GM19023 (cell line): ENCODE measurements around the gene TXNDC8.
"Not testable (repeated sequence)": the region's sequence is repeated elsewhere in the genome, so short reads cannot be mapped to it uniquely, and the experiment has no call there.

Experiments used
- ATAC-seq: cut with Tn5 transposase; IDR thresholded peaks from one replicate; pipeline ENCODE4 v1.9.1; 2021; ENCODE audit warnings: mild to moderate bottlenecking, moderate library complexity; ENCODE audit not compliant: unreplicated experiment

Gene TXNDC8

DNA sequence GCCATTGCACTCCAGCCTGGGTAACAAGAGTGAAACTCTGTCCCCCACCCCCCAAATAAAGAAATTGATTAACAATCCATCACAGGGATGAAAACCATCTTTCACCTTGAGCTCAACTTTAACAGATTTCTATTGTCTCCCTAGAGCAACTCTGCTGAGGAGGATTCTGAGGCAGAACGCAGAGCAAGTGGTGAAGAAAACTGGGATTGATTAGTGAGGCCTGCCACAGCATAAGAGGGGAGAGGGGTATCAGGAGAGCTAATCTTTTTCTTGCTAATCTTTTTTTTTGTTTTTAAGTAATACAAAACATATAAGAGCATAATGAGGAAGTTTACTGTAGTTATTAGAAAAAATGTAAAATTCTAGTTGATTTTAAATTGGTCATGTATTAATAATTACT is 8.9 kb downstream of the TXNDC8 start:
- no peak for ATAC-seq

- no peak for ATAC-seq
Observed at GRCh38 chr9:110327716-110328115, 9.9 kb downstream of the TXNDC8 start.

DNA sequence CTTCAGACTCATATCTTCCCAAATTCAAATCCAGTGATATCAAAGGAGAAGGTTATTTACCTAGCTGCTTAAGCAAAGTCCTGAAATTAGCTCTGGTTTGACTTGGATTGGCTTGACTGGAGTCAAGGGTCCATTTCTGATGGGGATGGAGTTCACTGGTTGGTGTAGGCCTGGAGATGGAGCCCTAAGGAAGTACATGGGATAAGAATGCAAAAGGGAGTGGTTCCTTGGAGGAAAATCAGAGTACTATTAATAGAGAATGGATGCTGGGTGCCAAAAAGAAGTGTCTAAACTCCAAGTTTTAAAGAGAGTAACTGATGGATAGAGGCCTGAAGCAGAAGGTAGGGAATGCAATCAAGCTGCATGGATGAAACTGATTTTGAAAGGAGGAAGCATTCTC is 13.8 kb downstream of the TXNDC8 start:
- ATAC-seq = no peak

- ATAC-seq = no peak
Observed at GRCh38 chr9:110320651-110321445, 16.8 kb downstream of the TXNDC8 start.

- ATAC-seq = no peak
Observed at GRCh38 chr9:110319781-110320492, 17.7 kb downstream of the TXNDC8 start.

- ATAC-seq = no peak
Observed at GRCh38 chr9:110317911-110318310, 19.8 kb downstream of the TXNDC8 start.

DNA sequence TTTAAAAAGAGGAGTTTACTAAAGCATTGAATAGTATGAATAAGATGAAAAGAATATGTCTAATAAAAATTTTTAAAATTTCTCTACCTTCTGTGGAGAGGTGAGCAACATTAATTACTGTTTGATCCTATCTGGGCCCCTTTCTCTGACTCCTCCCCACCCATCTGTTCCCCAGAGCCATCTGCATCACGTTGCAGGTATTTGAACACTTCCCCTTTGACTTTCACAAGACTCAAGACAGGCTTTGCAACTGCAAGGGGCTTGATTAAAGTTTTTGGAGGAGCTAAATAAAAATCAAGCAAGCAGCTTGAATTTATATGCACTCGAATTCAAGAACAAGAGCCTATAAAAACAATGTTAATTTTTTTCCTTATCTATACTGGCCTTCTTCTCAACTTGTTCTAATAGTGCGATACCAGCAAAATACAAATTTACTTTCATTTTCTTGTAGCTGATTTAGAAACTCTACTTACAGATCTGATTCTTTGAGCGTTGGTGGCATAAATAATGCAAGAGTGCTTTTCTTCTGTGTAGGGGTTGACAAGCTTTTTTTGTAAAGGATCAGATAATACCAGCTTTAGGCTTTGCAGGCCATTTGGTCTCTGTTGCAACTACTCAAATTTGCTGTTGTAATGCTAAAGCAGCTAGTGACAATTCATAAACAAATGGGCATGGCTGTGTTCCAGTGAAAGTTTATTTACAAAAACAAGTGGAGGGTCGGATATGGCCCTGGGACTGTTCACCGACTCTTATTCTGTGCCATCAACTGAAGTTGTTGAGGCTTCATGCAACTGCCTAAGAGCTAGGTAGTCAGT is 21.2 kb downstream of the TXNDC8 start:
- ATAC-seq = peak; percentile 92

DNA sequence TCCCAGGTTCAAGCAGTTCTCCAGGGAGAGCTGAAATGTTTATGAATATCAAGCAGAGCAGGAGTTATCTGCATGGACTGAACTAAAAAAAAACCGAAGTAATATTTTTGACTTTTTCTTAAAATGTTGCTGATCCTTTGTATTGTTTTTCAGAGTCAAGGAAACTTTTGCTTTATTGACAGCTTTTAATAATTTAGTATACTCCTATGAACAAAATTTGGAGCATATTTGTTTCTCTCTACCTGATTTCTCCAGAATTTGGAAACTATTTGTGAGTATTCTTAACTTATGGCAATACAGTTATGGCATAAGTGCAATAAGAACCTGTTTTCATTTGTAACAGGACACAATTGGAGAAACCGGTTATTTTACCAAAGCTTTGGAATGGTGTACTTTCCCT is 25.7 kb downstream of the TXNDC8 start:
- ATAC-seq = not testable (repeated sequence)

DNA sequence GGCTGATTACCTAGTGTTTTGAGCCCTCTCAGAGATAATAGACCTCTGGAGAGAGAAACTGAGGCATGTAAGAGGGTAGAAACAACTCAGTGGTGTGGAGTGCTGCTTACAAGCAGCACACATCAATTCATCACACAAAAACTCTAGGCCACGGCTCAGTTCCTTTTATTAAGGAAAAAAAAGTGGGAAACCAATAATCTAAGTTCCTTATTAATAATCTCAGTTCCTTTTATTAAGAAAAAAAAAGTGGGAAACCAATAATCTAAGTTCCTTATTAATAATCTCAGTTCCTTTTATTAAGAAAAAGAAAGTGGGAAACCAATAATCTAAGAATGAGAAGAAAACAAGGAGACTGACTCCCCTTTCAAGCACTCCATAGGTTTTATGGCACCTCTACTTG is 28.0 kb downstream of the TXNDC8 start:
- no peak for ATAC-seq

DNA sequence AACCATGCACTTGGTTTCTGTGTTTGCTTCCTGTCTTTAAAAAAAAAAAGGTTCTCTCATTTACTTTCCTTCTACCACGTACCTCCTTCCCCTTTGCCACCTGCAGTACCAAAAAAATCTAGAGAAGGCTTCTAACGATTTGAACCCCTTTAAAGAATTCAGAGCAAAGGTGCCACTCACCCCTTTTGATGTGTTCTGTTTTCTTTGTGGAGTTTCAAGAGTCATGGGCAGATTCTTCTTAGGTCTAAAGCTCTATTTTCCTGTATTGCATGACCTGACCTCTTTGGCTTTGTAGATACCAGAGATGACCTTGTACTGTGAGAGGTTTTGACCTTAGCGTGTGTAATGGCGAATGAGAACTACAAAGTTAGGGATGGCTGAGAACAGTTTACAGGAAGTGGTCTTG is 29.0 kb downstream of the TXNDC8 start:
- ATAC-seq = no peak

- no peak for ATAC-seq
Observed at GRCh38 chr9:110307191-110307590, 30.5 kb downstream of the TXNDC8 start.

- no peak for ATAC-seq
Observed at GRCh38 chr9:110303133-110303532, 34.5 kb downstream of the TXNDC8 start.

- ATAC-seq = no peak
Observed at GRCh38 chr9:110298043-110298605, 39.5 kb downstream of the TXNDC8 start.

DNA sequence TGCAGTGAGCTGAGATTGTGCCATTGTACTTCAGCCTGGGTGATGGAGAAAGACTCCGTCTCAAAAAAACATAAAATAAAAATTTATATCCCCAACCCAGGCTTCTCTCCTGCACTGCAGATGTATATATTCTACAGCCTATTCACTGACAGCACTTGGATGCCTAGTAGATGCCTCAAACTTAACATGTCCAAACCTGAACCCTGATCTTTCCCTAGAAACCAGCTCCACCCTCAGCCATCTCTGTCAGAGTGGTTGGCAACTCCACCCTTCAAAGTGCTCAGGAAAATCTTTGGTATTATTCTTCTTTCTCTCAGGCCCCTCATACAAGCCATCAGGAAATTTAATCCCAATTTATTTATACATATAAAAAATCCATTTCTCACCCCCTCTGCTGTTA is 44.4 kb downstream of the TXNDC8 start:
- ATAC-seq = no peak

GRCh38 chr9:110291921-110292557 is 45.6 kb downstream of the TXNDC8 start:
- no peak for ATAC-seq

GRCh38 chr9:110290001-110290400 is 47.7 kb downstream of the TXNDC8 start:
- ATAC-seq = no peak

DNA sequence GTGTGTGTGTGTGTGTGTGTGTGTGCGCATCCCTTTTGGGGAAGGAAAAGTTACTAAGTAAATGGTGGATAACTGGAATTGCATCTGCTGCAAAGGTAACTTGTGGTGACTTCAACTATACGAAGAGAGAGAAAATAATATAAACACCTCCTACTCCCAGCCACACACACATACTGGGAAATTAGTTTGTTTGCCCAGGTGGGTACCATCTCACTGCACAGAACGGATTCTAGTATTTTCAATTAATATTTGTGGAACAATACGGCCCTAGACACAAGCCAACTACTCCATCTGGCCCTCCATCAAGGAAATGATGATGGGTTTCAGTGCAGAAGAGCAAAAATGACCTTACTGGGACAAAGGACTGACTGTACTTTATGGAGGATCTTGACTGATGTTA is 49.2 kb downstream of the TXNDC8 start:
- no peak for ATAC-seq

GRCh38 chr9:110287289-110287680 is 50.4 kb downstream of the TXNDC8 start:
- no peak for ATAC-seq

DNA sequence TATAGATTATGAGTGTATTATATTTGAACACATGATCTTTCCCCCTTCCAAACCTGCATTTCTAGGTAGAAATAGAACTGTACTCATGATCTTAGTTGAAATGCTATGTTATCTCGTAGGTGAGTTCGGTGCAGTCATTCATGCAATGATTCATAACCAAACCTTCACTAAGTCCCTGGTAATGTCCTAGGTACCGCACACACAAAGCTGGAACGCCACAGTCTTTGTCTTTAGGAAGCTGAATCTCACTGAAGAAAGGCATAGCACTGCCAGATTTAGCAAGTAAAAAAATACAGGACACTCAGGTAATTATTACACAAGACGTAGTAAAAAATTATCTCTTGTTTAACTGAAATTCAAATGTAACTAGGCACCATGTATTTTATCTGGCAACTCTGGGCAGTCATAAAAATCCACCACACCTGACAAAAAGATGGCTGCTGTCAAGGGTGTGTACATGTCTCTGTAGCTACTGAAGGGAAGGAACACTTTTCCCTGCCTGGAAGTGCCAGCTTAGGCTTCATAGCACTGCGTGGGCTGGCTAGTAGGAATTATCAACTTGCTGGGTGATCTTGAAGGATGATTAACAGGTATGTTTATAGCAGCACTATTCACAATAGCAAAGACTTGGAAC is 53.3 kb downstream of the TXNDC8 start:
- ATAC-seq = no peak

- ATAC-seq = no peak
Observed at GRCh38 chr9:110283751-110284150, 53.9 kb downstream of the TXNDC8 start.
